Immature natural killer cell (primary cell): ENCODE results near the gene C5orf58. TPM values are rescaled to one million over a fixed set of nuclear protein-coding genes. Genes with fewer than 3 reads are reported as not detected.
A peak's percentile ranks its signal among the peaks of the same experiment; 100 is the strongest.

Experiments used
- DNase-seq, 3 donors: peaks; one replicate each; pipeline ENCODE4 v3.0.0; 2022; ENCODE audit warnings: mixed read lengths in 1 of 3
- H3K27ac Mint-ChIP-seq, 6 donors: one replicate each; pipeline ENCODE4 v1.8.0; 2020; ENCODE audit warnings: mixed read lengths in 6 of 6, mild to moderate bottlenecking in 5 of 6, inconsistent platforms in 4 of 6, moderate library complexity in 3 of 6
- H3K27me3 Mint-ChIP-seq, 3 donors: one replicate each; pipeline ENCODE4 v1.8.0; 2020 to 2021; ENCODE audit warnings: low read depth in 3 of 3, mild to moderate bottlenecking in 3 of 3, mixed read lengths in 3 of 3, moderate library complexity in 3 of 3, inconsistent platforms in 1 of 3
- H3K36me3 Mint-ChIP-seq, 3 donors: one replicate each; pipeline ENCODE4 v1.8.0; 2020; ENCODE audit warnings: mixed read lengths in 3 of 3, inconsistent platforms in 2 of 3, mild to moderate bottlenecking in 2 of 3
- H3K4me1 Mint-ChIP-seq, 2 donors: one replicate each; pipeline ENCODE4 v1.8.0; 2020; ENCODE audit warnings: inconsistent platforms in 2 of 2, mild to moderate bottlenecking in 2 of 2, mixed read lengths in 2 of 2, moderate library complexity in 1 of 2
- H3K4me3 Mint-ChIP-seq, 5 donors: one replicate each; pipeline ENCODE4 v1.8.0; 2020; ENCODE audit warnings: mild to moderate bottlenecking in 5 of 5, mixed read lengths in 5 of 5, inconsistent platforms in 3 of 5, moderate library complexity in 3 of 5
- H3K9me3 Mint-ChIP-seq, 6 donors: one replicate each; pipeline ENCODE4 v1.8.0; 2020; ENCODE audit warnings: mild to moderate bottlenecking in 6 of 6, mixed read lengths in 6 of 6, inconsistent platforms in 4 of 6, moderate library complexity in 3 of 6
- polyA plus RNA-seq, 3 donors: library from polyadenylated mRNA; unstranded; fragments of 300-500 nt; fragmentation: Illumina TruSeq; gene quantifications; one replicate each; pipeline ENCODE4 v1.2.3, GENCODE V29; 2021

Gene C5orf58
- polyA plus RNA-seq, 3 donors from 2014 or later, result 0.23 to 1.9 TPM; not detected in 1

- Mint-ChIP-seq H3K27ac (peak overlapping the region in 4 of 6 donors; percentile 42 to 92 (median 83)), H3K4me3 (no peak overlapping the region), H3K27me3 (peaks cover 0 to 2% (median 0%) of the 10 kb centered on the region in 3 donors), H3K4me1 (peaks cover 43 to 77% of the 10 kb centered on the region in 2 donors), H3K36me3 (peaks cover 42 to 96% (median 75%) of the 10 kb centered on the region in 3 donors), H3K9me3 (no peaks in the 10 kb centered on the region)
- DNase-seq, result no peak
These were observed 20.1 kb downstream of the C5orf58 start for GRCh38 chr5:170252720-170253350.

- Mint-ChIP-seq H3K4me1 (peaks cover 43 to 79% of the 10 kb centered on the region in 2 donors), H3K36me3 (peaks cover 37 to 97% (median 72%) of the 10 kb centered on the region in 3 donors), H3K27me3 (peaks cover 0 to 6% (median 0%) of the 10 kb centered on the region in 3 donors), H3K9me3 (no peaks in the 10 kb centered on the region), H3K4me3 (peak overlapping the region in 4 of 5 donors; percentile 3 to 52 (median 32)), H3K27ac (peak overlapping the region; percentile 71 to 92 (median 84))
- DNase-seq, result peak; percentile 47 to 65 (median 58)
These were observed 21.3 kb downstream of the C5orf58 start for GRCh38 chr5:170254056-170254455.

- Mint-ChIP-seq H3K36me3 (peaks cover 25 to 97% (median 68%) of the 10 kb centered on the region in 3 donors), H3K27me3 (peaks cover 0 to 6% (median 0%) of the 10 kb centered on the region in 3 donors), H3K9me3 (no peaks in the 10 kb centered on the region), H3K27ac (peak overlapping the region; percentile 52 to 85 (median 71)), H3K4me3 (no peak overlapping the region), H3K4me1 (peaks cover 54 to 79% of the 10 kb centered on the region in 2 donors)
- DNase-seq, result no peak
These were observed 23.8 kb downstream of the C5orf58 start for GRCh38 chr5:170256571-170256970.

GRCh38 chr5:170257370-170257769, 24.6 kb downstream of the C5orf58 start:
- peaks cover 24 to 97% (median 74%) of the 10 kb centered on the region in 3 donors for H3K36me3 Mint-ChIP-seq

GRCh38 chr5:170261528-170262043, 28.8 kb downstream of the C5orf58 start:
- H3K36me3 Mint-ChIP-seq, result peaks cover 15 to 77% (median 58%) of the 10 kb centered on the region in 3 donors
- H3K4me1 Mint-ChIP-seq, result peaks cover 54 to 78% of the 10 kb centered on the region in 2 donors
- DNase-seq, result no peak
- peak overlapping the region; percentile 2 to 62 (median 55) for H3K4me3 Mint-ChIP-seq
- peak overlapping the region; percentile 82 to 91 (median 90) for H3K27ac Mint-ChIP-seq
- H3K9me3 Mint-ChIP-seq, result no peaks in the 10 kb centered on the region
- H3K27me3 Mint-ChIP-seq, result peaks cover 0 to 6% (median 4%) of the 10 kb centered on the region in 3 donors

More at GRCh38 chr5:170257370-170257769, 24.6 kb downstream of the C5orf58 start:
- Mint-ChIP-seq H3K4me1 (peaks cover 62 to 83% of the 10 kb centered on the region in 2 donors), H3K27me3 (peaks cover 0 to 6% (median 0%) of the 10 kb centered on the region in 3 donors), H3K4me3 (no peak overlapping the region), H3K9me3 (no peaks in the 10 kb centered on the region), H3K27ac (peak overlapping the region; percentile 42 to 83 (median 76))
- DNase-seq, result no peak

- Mint-ChIP-seq H3K27me3 (peaks cover 0 to 6% (median 6%) of the 10 kb centered on the region in 3 donors), H3K4me1 (peaks cover 62 to 85% of the 10 kb centered on the region in 2 donors), H3K9me3 (no peaks in the 10 kb centered on the region), H3K27ac (peak overlapping the region; percentile 82 to 91 (median 90)), H3K4me3 (peak overlapping the region; percentile 40 to 65 (median 46)), H3K36me3 (peaks cover 15 to 74% (median 55%) of the 10 kb centered on the region in 3 donors)
- peak in 2 of 3 donors; percentile 32 to 40 for DNase-seq
These were observed 29.6 kb downstream of the C5orf58 start for GRCh38 chr5:170262061-170263045.

GRCh38 chr5:170263906-170264305, 31.1 kb downstream of the C5orf58 start:
- DNase-seq, result no peak
- peaks cover 74 to 90% of the 10 kb centered on the region in 2 donors for H3K4me1 Mint-ChIP-seq
- peaks cover 15 to 67% (median 52%) of the 10 kb centered on the region in 3 donors for H3K36me3 Mint-ChIP-seq
- peak overlapping the region in 1 of 5 donors; percentile 35 for H3K4me3 Mint-ChIP-seq
- H3K27me3 Mint-ChIP-seq, result peaks cover 2 to 7% (median 6%) of the 10 kb centered on the region in 3 donors
- peak overlapping the region; percentile 26 to 89 (median 67) for H3K27ac Mint-ChIP-seq
- H3K9me3 Mint-ChIP-seq, result no peaks in the 10 kb centered on the region

- Mint-ChIP-seq H3K9me3 (no peaks in the 10 kb centered on the region), H3K27ac (peak overlapping the region; percentile 50 to 93 (median 88)), H3K4me3 (no peak overlapping the region), H3K36me3 (peaks cover 15 to 66% (median 53%) of the 10 kb centered on the region in 3 donors), H3K27me3 (peaks cover 2 to 10% (median 6%) of the 10 kb centered on the region in 3 donors), H3K4me1 (peaks cover 76 to 90% of the 10 kb centered on the region in 2 donors)
- DNase-seq, result no peak
These were observed 32.7 kb downstream of the C5orf58 start for GRCh38 chr5:170265522-170265921.

- Mint-ChIP-seq H3K27me3 (peaks cover 4 to 14% (median 8%) of the 10 kb centered on the region in 3 donors), H3K27ac (peak overlapping the region; percentile 86 to 93 (median 90)), H3K36me3 (peaks cover 12 to 61% (median 49%) of the 10 kb centered on the region in 3 donors), H3K9me3 (no peaks in the 10 kb centered on the region), H3K4me3 (peak overlapping the region; percentile 33 to 72 (median 58)), H3K4me1 (peaks cover 80 to 90% of the 10 kb centered on the region in 2 donors)
- DNase-seq, result peak; percentile 30 to 39 (median 35)
These were observed 34.0 kb downstream of the C5orf58 start for GRCh38 chr5:170266570-170267381.

- H3K36me3 Mint-ChIP-seq, result peaks cover 16 to 59% (median 47%) of the 10 kb centered on the region in 3 donors
- H3K4me3 Mint-ChIP-seq, result peak overlapping the region; percentile 33 to 72 (median 58)
- peaks cover 77 to 88% of the 10 kb centered on the region in 2 donors for H3K4me1 Mint-ChIP-seq
- no peaks in the 10 kb centered on the region for H3K9me3 Mint-ChIP-seq
- peaks cover 4 to 14% (median 8%) of the 10 kb centered on the region in 3 donors for H3K27me3 Mint-ChIP-seq
- peak; percentile 70 to 81 (median 79) for DNase-seq
- H3K27ac Mint-ChIP-seq, result peak overlapping the region; percentile 86 to 93 (median 90)
These were observed 34.8 kb downstream of the C5orf58 start for GRCh38 chr5:170267431-170268152.

- Mint-ChIP-seq H3K4me3 (peak overlapping the region; percentile 53 to 78 (median 62)), H3K4me1 (peaks cover 76 to 88% of the 10 kb centered on the region in 2 donors), H3K36me3 (peaks cover 19 to 60% (median 44%) of the 10 kb centered on the region in 3 donors), H3K27me3 (peaks cover 4 to 14% (median 12%) of the 10 kb centered on the region in 3 donors), H3K9me3 (no peaks in the 10 kb centered on the region), H3K27ac (peak overlapping the region; percentile 87 to 93 (median 90))
- no peak for DNase-seq
These were observed 35.4 kb downstream of the C5orf58 start for GRCh38 chr5:170268153-170268689.
